Measurements from ENCODE around the gene RBM19. TPM values are rescaled to one million over a fixed set of nuclear protein-coding genes. Genes with fewer than 3 reads are reported as not detected.

RBM19 gene
- total and polyA plus RNA-seq, 4 donors = 17.9 to 33.6 (median 21.9) TPM

DNA sequence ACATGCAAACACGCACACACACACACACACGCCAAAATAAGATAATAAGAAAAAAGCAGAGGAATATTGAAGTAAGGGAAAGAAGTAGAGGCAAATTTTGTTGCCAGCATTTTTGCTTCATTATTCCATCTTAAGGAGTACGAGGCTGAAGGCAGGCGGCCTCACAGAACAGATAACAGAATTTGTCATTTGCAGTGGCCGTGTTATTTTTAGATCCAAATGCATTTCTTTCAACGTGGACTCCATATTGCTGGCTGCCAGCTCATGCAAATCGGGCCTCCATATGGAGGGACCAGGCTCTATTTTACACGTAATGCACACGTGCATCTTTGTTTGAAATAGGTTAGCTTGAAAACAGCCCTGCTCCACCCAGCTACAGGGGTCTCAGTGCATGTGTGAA, 172.9 kb downstream of the RBM19 start:
- Histone ChIP-seq H3K4me3 (no peak overlapping the region), H3K9me3 (ENCODE audit: control insufficient read depth in 4 of 4, insufficient read depth in 3 of 4, low read length in 3 of 4) (peaks cover 0 to 3% (median 0%) of the 10 kb centered on the region in 4 donors), H3K4me1 (ENCODE audit: control insufficient read depth in 5 of 5, insufficient read depth in 5 of 5, low read length in 5 of 5) (peaks cover 0 to 14% (median 0%) of the 10 kb centered on the region in 5 donors), H3K36me3 (ENCODE audit: control insufficient read depth in 4 of 4, insufficient read depth in 4 of 4, low read length in 4 of 4) (no peaks in the 10 kb centered on the region), H3K27ac (ENCODE audit: low read depth in 1 of 2, low read length in 1 of 2) (no peak overlapping the region), H3K27me3 (ENCODE audit: control insufficient read depth in 3 of 3, insufficient read depth in 3 of 3, low read length in 2 of 3) (peaks cover 0 to 44% (median 0%) of the 10 kb centered on the region in 3 donors), H3K9ac (ENCODE audit: insufficient read depth in 1 of 2, low read length in 2 of 2) (no peak overlapping the region)
- ATAC-seq (ENCODE audit: insufficient read depth, low FRiP score) (no peak), DNase-seq (no peak)
- WGBS, 2 donors = 73 to 83% methylated on average over 9 of the region's 9 CpGs
- TF ChIP-seq, protein P1, sequence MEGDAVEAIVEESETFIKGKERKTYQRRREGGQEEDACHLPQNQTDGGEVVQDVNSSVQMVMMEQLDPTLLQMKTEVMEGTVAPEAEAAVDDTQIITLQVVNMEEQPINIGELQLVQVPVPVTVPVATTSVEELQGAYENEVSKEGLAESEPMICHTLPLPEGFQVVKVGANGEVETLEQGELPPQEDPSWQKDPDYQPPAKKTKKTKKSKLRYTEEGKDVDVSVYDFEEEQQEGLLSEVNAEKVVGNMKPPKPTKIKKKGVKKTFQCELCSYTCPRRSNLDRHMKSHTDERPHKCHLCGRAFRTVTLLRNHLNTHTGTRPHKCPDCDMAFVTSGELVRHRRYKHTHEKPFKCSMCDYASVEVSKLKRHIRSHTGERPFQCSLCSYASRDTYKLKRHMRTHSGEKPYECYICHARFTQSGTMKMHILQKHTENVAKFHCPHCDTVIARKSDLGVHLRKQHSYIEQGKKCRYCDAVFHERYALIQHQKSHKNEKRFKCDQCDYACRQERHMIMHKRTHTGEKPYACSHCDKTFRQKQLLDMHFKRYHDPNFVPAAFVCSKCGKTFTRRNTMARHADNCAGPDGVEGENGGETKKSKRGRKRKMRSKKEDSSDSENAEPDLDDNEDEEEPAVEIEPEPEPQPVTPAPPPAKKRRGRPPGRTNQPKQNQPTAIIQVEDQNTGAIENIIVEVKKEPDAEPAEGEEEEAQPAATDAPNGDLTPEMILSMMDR (IDR thresholded peaks at IDR 0.05; ENCODE audit: control extremely low read depth, extremely low read depth) = no peak

DNA sequence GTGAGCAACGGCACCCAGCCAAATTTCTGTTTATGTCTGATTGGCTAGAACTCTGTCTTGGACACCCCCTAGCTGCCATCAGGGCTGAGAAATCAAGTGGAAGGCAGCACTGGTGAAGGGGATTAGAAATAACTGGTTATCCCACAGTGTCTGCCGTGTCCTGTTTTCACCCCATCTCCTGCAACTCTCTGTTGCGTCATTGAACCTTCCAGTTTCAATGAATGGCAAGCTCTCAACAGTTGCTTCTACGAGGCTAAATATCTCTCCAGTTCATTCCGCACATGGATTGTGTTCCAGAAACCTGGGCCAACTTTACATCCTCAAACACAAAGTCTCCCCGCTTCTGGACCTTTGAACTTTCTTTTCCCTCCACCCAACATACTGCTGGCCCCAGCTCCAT, 173.7 kb downstream of the RBM19 start:
- WGBS, 2 donors = 65 to 85% methylated on average over 6 of the region's 6 CpGs
- ATAC-seq (ENCODE audit: insufficient read depth, low FRiP score) (no peak), DNase-seq (no peak)
- H3K36me3 ChIP-seq (ENCODE audit: control insufficient read depth in 4 of 4, insufficient read depth in 4 of 4, low read length in 4 of 4) = no peaks in the 10 kb centered on the region
- no peak overlapping the region for H3K27ac ChIP-seq (ENCODE audit: low read depth in 1 of 2, low read length in 1 of 2)
- no peak overlapping the region for H3K4me3 ChIP-seq
- H3K27me3 ChIP-seq (ENCODE audit: control insufficient read depth in 3 of 3, insufficient read depth in 3 of 3, low read length in 2 of 3) = peaks cover 0 to 44% (median 0%) of the 10 kb centered on the region in 3 donors
- H3K9me3 ChIP-seq (ENCODE audit: control insufficient read depth in 4 of 4, insufficient read depth in 3 of 4, low read length in 3 of 4) = peaks cover 0 to 5% (median 0%) of the 10 kb centered on the region in 4 donors
- H3K4me1 ChIP-seq (ENCODE audit: control insufficient read depth in 5 of 5, insufficient read depth in 5 of 5, low read length in 5 of 5) = peaks cover 0 to 13% (median 0%) of the 10 kb centered on the region in 5 donors
- no peak overlapping the region for H3K9ac ChIP-seq (ENCODE audit: insufficient read depth in 1 of 2, low read length in 2 of 2)
- TF ChIP-seq, protein P1 (IDR thresholded peaks at IDR 0.05; ENCODE audit: control extremely low read depth, extremely low read depth) = no peak

DNA sequence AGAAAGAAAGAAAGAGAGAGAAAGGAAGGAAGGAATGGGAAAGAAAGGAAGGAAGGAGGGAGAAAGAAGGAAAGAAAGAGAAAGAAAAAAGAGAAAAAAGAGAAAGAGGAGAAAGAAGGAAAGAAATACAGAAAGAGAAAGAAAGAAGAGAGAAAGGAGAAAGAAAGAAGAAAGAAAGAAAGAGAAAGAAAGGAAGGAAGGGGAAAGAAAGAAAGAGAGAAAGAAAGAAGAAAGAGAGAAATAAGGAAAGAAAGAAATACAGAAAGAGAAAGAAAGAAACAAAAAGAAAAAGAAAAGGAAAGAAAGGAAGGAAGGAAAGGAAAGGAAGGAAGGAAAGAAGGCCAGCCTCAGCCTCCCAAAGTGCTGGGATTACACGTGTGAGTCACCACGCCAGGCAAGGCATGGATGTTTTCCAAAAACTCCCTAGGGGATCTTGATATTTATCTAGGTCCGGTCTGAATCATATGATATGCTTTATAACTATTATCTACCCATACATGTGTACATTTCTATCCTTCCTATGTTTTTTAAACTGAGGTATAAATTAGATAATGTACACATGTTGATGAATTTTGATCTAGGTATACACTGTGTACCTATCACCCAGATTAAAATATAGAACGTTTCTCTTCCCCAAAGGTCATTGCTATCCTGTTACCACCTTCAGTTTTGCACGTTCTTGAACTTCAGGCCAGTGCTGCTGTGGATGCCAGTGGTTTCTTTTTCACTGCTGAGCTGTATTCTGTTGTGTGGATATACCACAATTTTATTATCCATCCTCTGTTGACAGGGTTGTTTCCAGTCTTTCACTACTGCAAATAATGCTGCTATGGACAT, 177.9 kb downstream of the RBM19 start:
- Histone ChIP-seq H3K27me3 (ENCODE audit: control insufficient read depth in 3 of 3, insufficient read depth in 3 of 3, low read length in 2 of 3) (peaks cover 2 to 24% (median 3%) of the 10 kb centered on the region in 3 donors), H3K9ac (ENCODE audit: insufficient read depth in 1 of 2, low read length in 2 of 2) (no peak overlapping the region), H3K36me3 (ENCODE audit: control insufficient read depth in 4 of 4, insufficient read depth in 4 of 4, low read length in 4 of 4) (no peaks in the 10 kb centered on the region), H3K27ac (ENCODE audit: low read depth in 1 of 2, low read length in 1 of 2) (no peak overlapping the region), H3K4me1 (ENCODE audit: control insufficient read depth in 5 of 5, insufficient read depth in 5 of 5, low read length in 5 of 5) (no peaks in the 10 kb centered on the region), H3K9me3 (ENCODE audit: control insufficient read depth in 4 of 4, insufficient read depth in 3 of 4, low read length in 3 of 4) (peaks cover 0 to 13% (median 0%) of the 10 kb centered on the region in 4 donors), H3K4me3 (no peak overlapping the region)
- DNase-seq = no peak
- no peak for ATAC-seq (ENCODE audit: insufficient read depth, low FRiP score)
- WGBS, 2 donors = 74 to 88% methylated on average over 5 of the region's 5 CpGs
- TF ChIP-seq, protein P1 (IDR thresholded peaks at IDR 0.05; ENCODE audit: control extremely low read depth, extremely low read depth) = no peak

Measured in lung (tissue), 12 donors.